ENCODE measurements around the gene EFNA1. TPM values are rescaled to one million over a fixed set of nuclear protein-coding genes. Genes with fewer than 3 reads are reported as not detected.

Gene EFNA1
- polyA plus RNA-seq, 3 donors, result 30.3 to 56.9 (median 32.9) TPM

- WGBS, 3 donors, result 20 to 27% (median 24%) methylated on average over 28 to 29 of the region's 29 CpGs
- H3K27ac ChIP-seq (ENCODE audit: low read depth, low read length), result no peak overlapping the region
These were observed 36.3 kb upstream of the EFNA1 start for GRCh38 chr1:155091071-155092051.

DNA sequence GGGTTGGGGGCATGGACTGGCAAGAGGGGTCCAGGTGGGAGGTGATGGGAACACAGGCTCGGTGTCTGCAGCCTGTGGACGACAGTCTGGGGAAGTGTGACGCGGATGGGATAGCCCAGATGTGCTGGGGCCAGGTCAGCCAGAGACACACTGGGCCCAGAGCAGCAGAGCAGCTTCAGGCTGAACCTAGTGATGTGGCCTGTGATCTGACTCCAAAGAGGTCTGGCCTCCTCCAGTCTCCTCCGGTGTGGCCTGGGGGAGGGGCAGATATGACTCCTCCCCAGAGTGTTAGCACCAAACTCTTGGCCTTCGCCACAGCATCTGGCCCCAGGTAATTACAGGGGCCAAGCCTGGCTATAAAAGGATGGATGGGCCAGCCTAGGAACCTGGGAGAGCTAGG, 35.5 kb upstream of the EFNA1 start:
- WGBS, 3 donors, result 85 to 93% (median 85%) methylated on average over 6 of the region's 6 CpGs
- H3K27ac ChIP-seq (ENCODE audit: low read depth, low read length), result no peak overlapping the region

DNA sequence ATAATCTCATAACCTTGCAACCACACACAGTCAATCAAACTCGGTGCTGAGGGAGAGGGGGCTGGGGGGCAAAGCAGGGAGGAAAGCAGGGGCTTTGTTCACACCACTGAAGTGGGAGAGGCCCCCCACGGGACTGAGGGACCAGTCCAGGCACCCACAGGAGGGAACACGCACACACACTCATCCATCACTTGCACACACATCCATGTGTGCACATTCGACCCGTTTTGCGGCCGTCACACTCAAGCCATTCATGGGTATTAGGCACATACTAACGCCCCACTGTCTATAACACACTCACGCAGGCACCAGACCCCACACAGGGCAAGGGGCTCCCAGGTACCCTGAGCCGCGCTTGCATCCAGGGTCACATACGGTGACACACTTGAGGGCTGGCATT, 35.0 kb upstream of the EFNA1 start:
- WGBS, 3 donors, result 78 to 95% (median 89%) methylated on average over 12 of the region's 12 CpGs

GRCh38 chr1:155093911-155094621, 33.6 kb upstream of the EFNA1 start:
- 20 to 34% (median 26%) methylated on average over 13 of the region's 13 CpGs for WGBS, 3 donors
- no peak overlapping the region for H3K27ac ChIP-seq (ENCODE audit: low read depth, low read length)

More for the DNA sequence above, 35.0 kb upstream of the EFNA1 start:
- H3K27ac ChIP-seq (ENCODE audit: low read depth, low read length), result no peak overlapping the region

DNA sequence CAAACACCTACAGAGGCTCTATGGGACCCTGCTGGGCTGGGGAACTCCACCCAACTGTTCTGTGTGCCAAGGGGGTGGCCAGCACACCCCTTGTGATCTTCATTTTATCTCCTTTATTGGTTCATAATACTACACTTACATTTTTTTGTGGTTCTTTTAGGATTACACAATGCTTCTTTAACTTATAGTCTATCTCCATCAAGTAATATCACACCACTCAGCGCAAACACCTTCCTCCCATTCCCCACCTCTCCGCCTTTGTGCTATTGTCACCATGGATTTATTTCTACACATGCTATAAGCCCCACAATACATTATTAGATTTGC, 33.1 kb upstream of the EFNA1 start:
- no peak overlapping the region for H3K27ac ChIP-seq (ENCODE audit: low read depth, low read length)
- WGBS, 3 donors, result 60 to 62% (median 60%) methylated on average over 2 of the region's 2 CpGs

- H3K27ac ChIP-seq (ENCODE audit: low read depth, low read length), result no peak overlapping the region
- WGBS, 3 donors, result 83 to 85% (median 84%) methylated on average over 7 of the region's 7 CpGs
These were observed 28.3 kb upstream of the EFNA1 start for GRCh38 chr1:155099331-155099730.

DNA sequence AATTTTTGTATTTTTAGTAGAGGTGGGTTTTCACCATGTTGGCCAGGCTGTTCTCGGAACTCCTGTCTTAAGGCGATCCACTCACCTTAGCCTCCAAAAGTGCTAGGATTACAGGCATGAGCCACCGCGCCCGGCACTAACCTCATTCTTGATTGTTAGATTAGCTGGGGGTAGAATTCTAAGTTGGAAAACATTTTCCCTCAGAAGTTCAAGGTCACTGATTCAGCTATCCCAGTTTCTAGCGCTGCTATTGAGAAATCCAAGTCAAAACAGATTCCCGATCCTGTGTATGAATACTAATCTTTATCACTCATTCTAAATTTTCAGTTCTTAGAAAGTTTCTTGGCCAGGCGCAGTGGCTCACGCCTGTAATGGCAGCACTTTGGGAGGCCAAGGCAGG, 24.4 kb upstream of the EFNA1 start:
- WGBS, 3 donors, result 68 to 91% (median 83%) methylated on average over 9 of the region's 9 CpGs
- H3K27ac ChIP-seq (ENCODE audit: low read depth, low read length), result no peak overlapping the region

- no peak overlapping the region for H3K27ac ChIP-seq (ENCODE audit: low read depth, low read length)
- 66 to 84% (median 73%) methylated on average over 7 of the region's 7 CpGs for WGBS, 3 donors
These were observed 22.8 kb upstream of the EFNA1 start for GRCh38 chr1:155104605-155105534.

DNA sequence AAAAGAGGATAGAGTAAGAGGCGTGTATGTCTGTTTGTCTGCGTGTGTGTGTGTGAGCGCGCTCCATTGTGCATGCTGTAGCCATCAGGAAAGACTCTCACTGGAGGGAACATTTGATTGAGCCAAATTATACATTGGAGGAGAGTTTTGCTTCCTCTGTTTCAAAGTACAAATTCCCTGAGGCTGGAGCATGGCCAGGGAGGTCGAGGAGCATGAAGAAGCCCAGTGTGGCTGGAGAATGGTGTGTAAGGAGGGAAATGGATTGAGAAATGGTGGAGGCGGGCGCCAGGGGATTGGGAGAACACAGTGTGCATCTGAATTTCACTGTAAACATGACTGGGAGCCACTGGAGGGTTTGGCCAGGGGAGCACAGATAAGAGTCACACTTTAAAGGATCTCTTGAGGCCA, 22.1 kb upstream of the EFNA1 start:
- WGBS, 3 donors, result 37 to 65% (median 43%) methylated on average over 7 of the region's 7 CpGs
- no peak overlapping the region for H3K27ac ChIP-seq (ENCODE audit: low read depth, low read length)

DNA sequence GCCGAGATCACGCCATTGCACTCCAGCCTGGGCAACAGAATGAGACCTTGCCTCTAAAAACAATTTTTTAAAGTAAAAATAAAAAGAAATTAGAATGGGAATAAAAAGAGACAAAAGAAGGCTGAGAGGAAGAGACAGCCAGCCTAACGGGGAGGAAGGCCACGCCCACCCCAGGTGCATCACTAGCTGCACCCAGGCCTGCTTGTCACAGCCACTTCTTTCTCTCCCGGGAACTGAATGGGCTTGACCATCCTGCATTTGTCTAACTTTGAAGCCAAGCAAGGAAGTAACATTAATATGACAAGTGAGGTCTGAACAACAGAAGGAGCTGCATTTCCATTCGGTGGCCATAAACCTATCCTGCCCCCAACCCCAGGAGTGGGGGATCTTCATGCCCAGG, 20.8 kb upstream of the EFNA1 start:
- WGBS, 3 donors, result 73 to 80% (median 76%) methylated on average over 6 of the region's 6 CpGs
- no peak overlapping the region for H3K27ac ChIP-seq (ENCODE audit: low read depth, low read length)

GRCh38 chr1:155107309-155108264, 20.1 kb upstream of the EFNA1 start:
- 74 to 79% (median 78%) methylated on average over 12 of the region's 12 CpGs for WGBS, 3 donors
- H3K27ac ChIP-seq (ENCODE audit: low read depth, low read length), result no peak overlapping the region

GRCh38 chr1:155108296-155108695, 19.4 kb upstream of the EFNA1 start:
- 68 to 83% (median 80%) methylated on average over 5 of the region's 5 CpGs for WGBS, 3 donors
- no peak overlapping the region for H3K27ac ChIP-seq (ENCODE audit: low read depth, low read length)

DNA sequence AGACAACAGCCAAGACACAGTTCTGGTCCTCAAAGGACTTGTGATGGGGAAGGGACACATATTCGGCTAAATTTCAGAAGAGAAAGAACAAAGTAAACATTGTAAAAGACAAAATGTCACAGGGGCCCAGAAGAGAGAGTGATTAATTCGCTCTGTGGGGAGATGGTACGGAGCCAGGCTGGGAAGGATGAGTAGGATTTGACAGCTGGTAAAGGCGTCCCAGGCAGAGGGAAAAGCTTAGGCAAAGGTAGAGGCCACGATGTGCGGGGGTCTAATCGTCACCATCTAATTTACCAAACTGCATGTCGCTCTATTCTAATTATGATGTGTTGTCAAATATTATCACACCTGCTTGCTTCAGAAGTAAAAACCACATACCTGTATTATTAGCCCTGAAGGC, 17.3 kb upstream of the EFNA1 start:
- WGBS, 3 donors, result 80 to 85% (median 85%) methylated on average over 8 of the region's 8 CpGs
- H3K27ac ChIP-seq (ENCODE audit: low read depth, low read length), result no peak overlapping the region

- no peak overlapping the region for H3K27ac ChIP-seq (ENCODE audit: low read depth, low read length)
- 46 to 76% (median 59%) methylated on average over 8 of the region's 8 CpGs for WGBS, 3 donors
These were observed 16.9 kb upstream of the EFNA1 start for GRCh38 chr1:155110826-155111225.

GRCh38 chr1:155113450-155113980, 14.2 kb upstream of the EFNA1 start:
- no peak overlapping the region for H3K27ac ChIP-seq (ENCODE audit: low read depth, low read length)
- 58 to 78% (median 76%) methylated on average over 5 of the region's 5 CpGs for WGBS, 3 donors

- H3K27ac ChIP-seq (ENCODE audit: low read depth, low read length), result no peak overlapping the region
- 63 to 72% (median 65%) methylated on average over 5 of the region's 5 CpGs for WGBS, 3 donors
These were observed 11.4 kb upstream of the EFNA1 start for GRCh38 chr1:155116113-155116764.

- 63 to 77% (median 73%) methylated on average over 4 of the region's 4 CpGs for WGBS, 3 donors
- H3K27ac ChIP-seq (ENCODE audit: low read depth, low read length), result no peak overlapping the region
These were observed 10.1 kb upstream of the EFNA1 start for GRCh38 chr1:155117610-155118009.
